Measurements from ENCODE around the gene FUT7.

DNA sequence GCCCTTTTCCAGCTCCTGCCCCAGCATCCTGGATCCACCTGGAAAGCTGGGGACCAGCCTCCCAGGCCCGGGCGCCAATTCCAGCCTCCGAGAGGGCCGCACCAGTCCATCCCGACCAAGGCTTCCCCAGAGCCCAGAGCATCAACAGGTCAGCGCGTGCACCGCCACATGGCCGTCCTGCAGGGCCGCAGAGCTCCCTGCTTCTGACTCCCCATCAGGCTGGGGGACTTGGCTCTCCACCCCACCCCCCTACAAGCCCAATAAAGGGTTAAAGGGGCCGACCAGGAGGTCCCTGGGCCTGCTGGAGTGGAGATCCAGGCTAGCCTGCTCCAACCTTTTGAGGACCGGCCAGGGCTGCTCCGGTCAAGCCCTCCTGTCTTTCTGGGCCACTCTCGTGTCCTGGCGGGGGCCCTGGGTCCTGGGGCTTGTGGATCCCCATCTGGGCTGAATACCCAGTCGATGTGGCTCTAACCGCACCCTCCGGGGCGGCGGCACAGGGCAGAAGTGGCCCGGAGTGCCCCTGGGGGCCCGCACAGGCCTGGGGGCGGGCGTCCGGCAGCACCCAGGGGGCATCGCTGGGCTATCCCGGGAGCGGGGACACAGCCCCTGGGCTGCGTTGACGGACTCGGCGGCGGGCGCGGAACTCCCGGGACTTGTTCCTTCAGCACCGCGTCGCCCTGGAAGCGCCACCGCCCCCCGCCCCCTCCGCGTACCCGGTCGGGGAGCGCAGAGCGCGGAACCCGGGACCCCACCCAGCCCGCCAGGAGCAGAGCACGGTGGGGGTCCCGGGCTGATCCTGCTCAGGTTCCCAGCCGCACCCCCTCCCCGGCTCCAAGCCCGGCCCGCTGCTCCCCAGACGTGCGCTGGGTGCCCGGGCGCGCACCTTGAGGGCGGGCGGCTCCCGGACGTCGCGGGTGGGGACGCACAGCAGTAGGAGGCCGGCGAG lies 21.4 kb upstream of the FUT7 start:
- TF ChIP-seq EGR1 (IDR thresholded peaks at IDR 0.05; ENCODE audit: low read depth), result no peak
- no peak for TF ChIP-seq SP1 (IDR thresholded peaks at IDR 0.05; ENCODE audit: low read depth)
- TF ChIP-seq, protein P1, sequence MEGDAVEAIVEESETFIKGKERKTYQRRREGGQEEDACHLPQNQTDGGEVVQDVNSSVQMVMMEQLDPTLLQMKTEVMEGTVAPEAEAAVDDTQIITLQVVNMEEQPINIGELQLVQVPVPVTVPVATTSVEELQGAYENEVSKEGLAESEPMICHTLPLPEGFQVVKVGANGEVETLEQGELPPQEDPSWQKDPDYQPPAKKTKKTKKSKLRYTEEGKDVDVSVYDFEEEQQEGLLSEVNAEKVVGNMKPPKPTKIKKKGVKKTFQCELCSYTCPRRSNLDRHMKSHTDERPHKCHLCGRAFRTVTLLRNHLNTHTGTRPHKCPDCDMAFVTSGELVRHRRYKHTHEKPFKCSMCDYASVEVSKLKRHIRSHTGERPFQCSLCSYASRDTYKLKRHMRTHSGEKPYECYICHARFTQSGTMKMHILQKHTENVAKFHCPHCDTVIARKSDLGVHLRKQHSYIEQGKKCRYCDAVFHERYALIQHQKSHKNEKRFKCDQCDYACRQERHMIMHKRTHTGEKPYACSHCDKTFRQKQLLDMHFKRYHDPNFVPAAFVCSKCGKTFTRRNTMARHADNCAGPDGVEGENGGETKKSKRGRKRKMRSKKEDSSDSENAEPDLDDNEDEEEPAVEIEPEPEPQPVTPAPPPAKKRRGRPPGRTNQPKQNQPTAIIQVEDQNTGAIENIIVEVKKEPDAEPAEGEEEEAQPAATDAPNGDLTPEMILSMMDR (IDR thresholded peaks at IDR 0.05 in 2 of 3, conservative IDR thresholded peaks at IDR 0.05 in 1 of 3; ENCODE audit: borderline replicate concordance in 1 of 3, insufficient read depth in 1 of 3, low read depth in 2 of 3, low read length in 2 of 3), result no peak
- no peak for TF ChIP-seq POLR2A (IDR thresholded peaks at IDR 0.05; ENCODE audit: borderline replicate concordance, extremely low read depth, insufficient read depth, insufficient read length)
- TF ChIP-seq POLR2AphosphoS5 (IDR thresholded peaks at IDR 0.05; ENCODE audit: low read depth, low read length), result no peak
- no peak for TF ChIP-seq EZH2phosphoT487 (IDR thresholded peaks at IDR 0.05; ENCODE audit: borderline replicate concordance)
- TF ChIP-seq JUND (IDR thresholded peaks at IDR 0.05), result no peak
